Renal pelvis (tissue), 4 donors: ENCODE measurements around the gene TRMT1. TPM values are rescaled to one million over a fixed set of nuclear protein-coding genes. Genes with fewer than 3 reads are reported as not detected.

Experiments used
- DNase-seq: peaks from one replicate; pipeline ENCODE4 v3.0.0-alpha.2; 2013
- polyA plus RNA-seq, 3 donors: library from polyadenylated mRNA; unstranded; fragments of 120-200 nt; gene quantifications; one replicate each; pipeline ENCODE4 v1.2.1, GENCODE V29; 2013; ENCODE audit not compliant: insufficient read length in 3 of 3

The TRMT1 gene
- polyA plus RNA-seq, 3 donors, result 35.0 to 43.9 (median 42.9) TPM

GRCh38 chr19:13092606-13093235 lies 23.8 kb downstream of the TRMT1 start:
- DNase-seq, result no peak

- no peak for DNase-seq
Observed at GRCh38 chr19:13092158-13092543, 24.4 kb downstream of the TRMT1 start.

GRCh38 chr19:13091400-13092157 lies 25.0 kb downstream of the TRMT1 start:
- peak; percentile 72 for DNase-seq

- no peak for DNase-seq
Observed at GRCh38 chr19:13090511-13091231, 25.9 kb downstream of the TRMT1 start.

GRCh38 chr19:13089857-13090507 lies 26.6 kb downstream of the TRMT1 start:
- DNase-seq, result no peak

GRCh38 chr19:13089139-13089856 lies 27.2 kb downstream of the TRMT1 start:
- DNase-seq, result no peak

- DNase-seq, result no peak
Observed at GRCh38 chr19:13087795-13088537, 28.6 kb downstream of the TRMT1 start.

GRCh38 chr19:13087295-13087694 lies 29.2 kb downstream of the TRMT1 start:
- no peak for DNase-seq

- no peak for DNase-seq
Observed at GRCh38 chr19:13086341-13086740, 30.2 kb downstream of the TRMT1 start.

GRCh38 chr19:13085666-13086065 lies 30.9 kb downstream of the TRMT1 start:
- DNase-seq, result no peak

GRCh38 chr19:13083627-13084026 lies 32.9 kb downstream of the TRMT1 start:
- DNase-seq, result no peak

- DNase-seq, result no peak
Observed at GRCh38 chr19:13083008-13083404, 33.5 kb downstream of the TRMT1 start.

- DNase-seq, result no peak
Observed at GRCh38 chr19:13082192-13083007, 34.1 kb downstream of the TRMT1 start.

- DNase-seq, result no peak
Observed at GRCh38 chr19:13079542-13079986, 37.0 kb downstream of the TRMT1 start.

- no peak for DNase-seq
Observed at GRCh38 chr19:13078897-13079541, 37.5 kb downstream of the TRMT1 start.

GRCh38 chr19:13078381-13078780 lies 38.2 kb downstream of the TRMT1 start:
- DNase-seq, result no peak

GRCh38 chr19:13077240-13077639 lies 39.3 kb downstream of the TRMT1 start:
- DNase-seq, result no peak

GRCh38 chr19:13076787-13077186 lies 39.8 kb downstream of the TRMT1 start:
- DNase-seq, result no peak

GRCh38 chr19:13076320-13076719 lies 40.2 kb downstream of the TRMT1 start:
- no peak for DNase-seq
